HL-60 (cell line): Measurements from ENCODE around the gene IL32.

ENCODE experiments used
- DNase-seq, 2 experiments: peaks; one replicate each; pipeline ENCODE4 v3.0.0-alpha.2; 2010 to 2020; ENCODE audit warnings: low read depth in 1 of 2, low spot score in 1 of 2
- H3K27ac ChIP-seq: fragments of 250-450 bp; sonication (Bioruptor Pico); replicated peaks from 2 replicates; pipeline ENCODE4 v1.5.1; 2020; ENCODE audit warnings: mild to moderate bottlenecking, moderate library complexity
- H3K27me3 ChIP-seq: fragments of 250-450 bp; sonication (Bioruptor Pico); 2 replicates; pipeline ENCODE4 v1.5.1; 2021; ENCODE audit warnings: mild to moderate bottlenecking, moderate library complexity; ENCODE audit not compliant: insufficient read depth, poor library complexity, severe bottlenecking
- H3K4me3 ChIP-seq: replicated peaks from 2 replicates; pipeline ENCODE4 v1.5.1; 2011; ENCODE audit warnings: mild to moderate bottlenecking, control low read depth, low read length; ENCODE audit not compliant: insufficient read depth
- CTCF ChIP-seq: IDR thresholded peaks from one replicate; pipeline ENCODE4 v1.5.1; 2011; ENCODE audit warnings: low read length, control low read depth, inconsistent platforms; ENCODE audit not compliant: insufficient read depth
- GABPA ChIP-seq: IDR thresholded peaks from 2 replicates; pipeline ENCODE4 v1.6.1; 2012; ENCODE audit warnings: low read depth
- POLR2AphosphoS5 ChIP-seq: IDR thresholded peaks from 2 replicates; pipeline ENCODE4 v1.6.1; 2012; ENCODE audit warnings: low read depth
- REST ChIP-seq: IDR thresholded peaks from 2 replicates; pipeline ENCODE4 v1.6.1; 2012; ENCODE audit warnings: low read depth; ENCODE audit not compliant: insufficient replicate concordance
- SPI1 ChIP-seq: IDR thresholded peaks from 2 replicates; pipeline ENCODE4 v1.6.1; 2012; ENCODE audit warnings: low read depth, mild to moderate bottlenecking, borderline replicate concordance

The IL32 gene

GRCh38 chr16:3017794-3018506, 47.5 kb upstream of the IL32 start, which contains the start of gene CLDN6:
TSS of gene CLDN6 (minus strand) at chr16:3018183. CDS start at chr16:3016021, 2,162 bp downstream.
- no peak for TF ChIP-seq REST
- TF ChIP-seq GABPA = no peak
- Histone ChIP-seq H3K27me3 (no peaks in the 10 kb centered on the region), H3K27ac (no peak within 1 kb of the TSS), H3K4me3 (no peak within 1 kb of the TSS)
- DNase-seq = peak in 1 of 2 experiments; percentile 18

- H3K27ac ChIP-seq = peak overlapping the region; percentile 31
- TF ChIP-seq CTCF = no peak
- TF ChIP-seq GABPA = no peak
- no peak for TF ChIP-seq POLR2AphosphoS5
- no peak for TF ChIP-seq SPI1
- no peak for TF ChIP-seq REST
- H3K4me3 ChIP-seq = peak overlapping the region; percentile 70
- no peaks in the 10 kb centered on the region for H3K27me3 ChIP-seq
- no peak for DNase-seq
Observed at GRCh38 chr16:3019594-3020246, 45.7 kb upstream of the IL32 start.

- Histone ChIP-seq H3K4me3 (peak within 1 kb of the TSS; percentile 70), H3K27ac (peak within 1 kb of the TSS; percentile 72), H3K27me3 (no peaks in the 10 kb centered on the region)
- TF ChIP-seq SPI1 (no peak), POLR2AphosphoS5 (peak; percentile 66; the same call in 1 of the 2 replicates)
- DNase-seq = peak in 1 of 2 experiments; percentile 70
Observed at GRCh38 chr16:3020247-3020603, 45.2 kb upstream of the IL32 start, which contains the start of gene TNFRSF12A. TSS of gene TNFRSF12A (plus strand) at chr16:3020368. CDS start at chr16:3020398, 30 bp downstream.

- no peaks in the 10 kb centered on the region for H3K27me3 ChIP-seq
- H3K4me3 ChIP-seq = peak overlapping the region; percentile 70
- peak in 1 of 2 experiments; percentile 15 for DNase-seq
- TF ChIP-seq REST (no peak), POLR2AphosphoS5 (no peak), SPI1 (no peak), GABPA (no peak), CTCF (no peak)
- peak overlapping the region; percentile 72 for H3K27ac ChIP-seq
Observed at GRCh38 chr16:3020604-3021448, 44.6 kb upstream of the IL32 start.
